ENCODE data around the gene BBOX1.

DNA sequence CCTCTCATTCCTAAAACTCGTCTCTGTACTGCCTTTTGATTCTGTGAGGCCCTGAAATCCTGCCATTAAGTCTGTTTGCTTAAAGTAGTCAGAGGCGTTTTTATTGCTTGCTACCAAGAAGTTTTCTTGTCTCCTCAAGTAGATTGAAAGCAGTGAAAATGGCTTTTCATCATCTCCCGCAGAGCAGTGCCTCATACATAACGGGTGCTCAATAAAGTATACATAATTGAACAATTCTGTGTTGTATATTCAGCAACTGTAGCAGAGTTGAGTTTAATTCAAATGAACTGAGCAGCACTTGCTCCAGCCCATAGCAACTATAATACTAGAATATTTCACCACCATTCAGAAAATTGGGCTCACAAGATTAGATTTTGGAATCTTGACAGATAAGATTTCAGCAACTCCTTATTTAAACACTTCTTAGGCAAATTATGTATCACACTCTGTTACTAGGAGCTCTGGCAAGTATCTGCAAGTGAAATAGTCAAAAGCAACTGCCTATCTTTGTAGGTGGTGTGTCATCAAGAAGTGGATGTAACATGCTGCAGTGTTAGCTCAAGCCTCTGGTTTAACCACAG, 26.7 kb upstream of the BBOX1 start:
- TF ChIP-seq, protein P1, sequence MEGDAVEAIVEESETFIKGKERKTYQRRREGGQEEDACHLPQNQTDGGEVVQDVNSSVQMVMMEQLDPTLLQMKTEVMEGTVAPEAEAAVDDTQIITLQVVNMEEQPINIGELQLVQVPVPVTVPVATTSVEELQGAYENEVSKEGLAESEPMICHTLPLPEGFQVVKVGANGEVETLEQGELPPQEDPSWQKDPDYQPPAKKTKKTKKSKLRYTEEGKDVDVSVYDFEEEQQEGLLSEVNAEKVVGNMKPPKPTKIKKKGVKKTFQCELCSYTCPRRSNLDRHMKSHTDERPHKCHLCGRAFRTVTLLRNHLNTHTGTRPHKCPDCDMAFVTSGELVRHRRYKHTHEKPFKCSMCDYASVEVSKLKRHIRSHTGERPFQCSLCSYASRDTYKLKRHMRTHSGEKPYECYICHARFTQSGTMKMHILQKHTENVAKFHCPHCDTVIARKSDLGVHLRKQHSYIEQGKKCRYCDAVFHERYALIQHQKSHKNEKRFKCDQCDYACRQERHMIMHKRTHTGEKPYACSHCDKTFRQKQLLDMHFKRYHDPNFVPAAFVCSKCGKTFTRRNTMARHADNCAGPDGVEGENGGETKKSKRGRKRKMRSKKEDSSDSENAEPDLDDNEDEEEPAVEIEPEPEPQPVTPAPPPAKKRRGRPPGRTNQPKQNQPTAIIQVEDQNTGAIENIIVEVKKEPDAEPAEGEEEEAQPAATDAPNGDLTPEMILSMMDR (conservative IDR thresholded peaks at IDR 0.05; ENCODE audit: low read depth, low read length): no peak
- no peak for TF ChIP-seq RFX5 (IDR thresholded peaks at IDR 0.05; ENCODE audit: low read depth, low read length)
- no peak for TF ChIP-seq POLR2A (IDR thresholded peaks at IDR 0.05; ENCODE audit: low read depth, low read length)
- TF ChIP-seq SMC3 (IDR thresholded peaks at IDR 0.05; ENCODE audit: low read depth, low read length): no peak
- TF ChIP-seq RAD21 (IDR thresholded peaks at IDR 0.05; ENCODE audit: low read length): no peak
- TF ChIP-seq MXI1 (IDR thresholded peaks at IDR 0.05; ENCODE audit: borderline replicate concordance, low read depth, low read length): no peak
- TF ChIP-seq RCOR1 (IDR thresholded peaks at IDR 0.05; ENCODE audit: insufficient replicate concordance, low read length): no peak
- TF ChIP-seq CEBPB (IDR thresholded peaks at IDR 0.05; ENCODE audit: low read depth, low read length): no peak
- TF ChIP-seq, protein P2, sequence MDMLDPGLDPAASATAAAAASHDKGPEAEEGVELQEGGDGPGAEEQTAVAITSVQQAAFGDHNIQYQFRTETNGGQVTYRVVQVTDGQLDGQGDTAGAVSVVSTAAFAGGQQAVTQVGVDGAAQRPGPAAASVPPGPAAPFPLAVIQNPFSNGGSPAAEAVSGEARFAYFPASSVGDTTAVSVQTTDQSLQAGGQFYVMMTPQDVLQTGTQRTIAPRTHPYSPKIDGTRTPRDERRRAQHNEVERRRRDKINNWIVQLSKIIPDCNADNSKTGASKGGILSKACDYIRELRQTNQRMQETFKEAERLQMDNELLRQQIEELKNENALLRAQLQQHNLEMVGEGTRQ (IDR thresholded peaks at IDR 0.05; ENCODE audit: low read depth, low read length): no peak
- TF ChIP-seq ELK1 (IDR thresholded peaks at IDR 0.05; ENCODE audit: borderline replicate concordance, low read depth, low read length): no peak
- TF ChIP-seq MAZ (IDR thresholded peaks at IDR 0.05; ENCODE audit: borderline replicate concordance, low read depth, low read length): no peak
- no peak for TF ChIP-seq MAFK (IDR thresholded peaks at IDR 0.05; ENCODE audit: low read depth, low read length)

Data from IMR-90 (cell line).